Ramos (cell line): ENCODE data around the gene PDGFC.

Experiments
- in situ Hi-C: fragments of 300-500 bp; cut with MboI; formaldehyde crosslinking; loops from one replicate; pipeline ENCODE4 v1.14.3; 2022; ENCODE audit warnings: low sequenced_read_pairs; ENCODE audit not compliant: unreplicated experiment

The PDGFC gene

GRCh38 chr4:156794863-156795262 is 176.7 kb downstream of the PDGFC start:
- in situ Hi-C loops: no loop called here

- in situ Hi-C loops: no loop called here
These were observed 179.0 kb downstream of the PDGFC start for GRCh38 chr4:156792462-156793085.

GRCh38 chr4:156790866-156791265 is 180.7 kb downstream of the PDGFC start:
- in situ Hi-C loops: no loop called here

GRCh38 chr4:156788782-156789181 is 182.8 kb downstream of the PDGFC start:
- in situ Hi-C loops: no loop called here

DNA sequence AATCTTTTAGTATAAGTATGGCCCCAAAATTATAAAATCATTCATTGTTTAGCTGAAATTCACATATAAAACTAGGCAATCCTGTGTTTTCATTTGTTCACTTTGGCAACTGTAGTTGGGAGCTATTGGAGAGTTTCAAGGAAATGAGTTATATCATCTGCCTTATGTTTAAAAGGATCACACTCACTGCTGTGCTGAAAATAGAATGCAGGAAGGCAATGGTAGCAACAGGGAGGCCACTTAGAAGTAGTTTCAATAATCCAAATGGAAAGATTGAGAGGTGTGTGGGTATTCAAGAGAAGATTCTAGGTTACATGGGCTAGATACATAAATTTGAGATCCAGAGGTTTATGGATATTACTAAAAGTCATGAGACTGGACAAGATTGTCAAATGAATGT is 184.9 kb downstream of the PDGFC start:
- in situ Hi-C loops: no loop called here

- in situ Hi-C loops: no loop called here
These were observed 186.6 kb downstream of the PDGFC start for GRCh38 chr4:156784970-156785369.

DNA sequence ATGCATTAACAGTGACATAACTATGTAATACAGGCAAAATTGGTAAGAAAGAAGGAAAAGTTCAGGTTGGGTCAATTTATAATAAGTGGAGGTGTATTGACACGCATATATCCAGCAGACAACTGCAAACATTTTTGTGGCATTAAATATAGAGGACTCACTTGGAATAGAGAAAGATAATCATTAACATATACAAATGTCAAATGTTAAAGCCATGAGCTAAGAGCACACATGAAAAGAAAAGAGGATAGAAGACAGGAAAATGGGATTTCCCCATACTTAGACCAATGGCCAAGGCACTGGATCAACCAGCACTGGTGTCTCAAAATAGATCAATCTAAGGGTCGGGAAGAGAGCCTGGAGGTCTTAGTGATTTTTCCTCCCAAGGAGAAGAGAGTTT is 187.6 kb downstream of the PDGFC start:
- in situ Hi-C loops: no loop called here

DNA sequence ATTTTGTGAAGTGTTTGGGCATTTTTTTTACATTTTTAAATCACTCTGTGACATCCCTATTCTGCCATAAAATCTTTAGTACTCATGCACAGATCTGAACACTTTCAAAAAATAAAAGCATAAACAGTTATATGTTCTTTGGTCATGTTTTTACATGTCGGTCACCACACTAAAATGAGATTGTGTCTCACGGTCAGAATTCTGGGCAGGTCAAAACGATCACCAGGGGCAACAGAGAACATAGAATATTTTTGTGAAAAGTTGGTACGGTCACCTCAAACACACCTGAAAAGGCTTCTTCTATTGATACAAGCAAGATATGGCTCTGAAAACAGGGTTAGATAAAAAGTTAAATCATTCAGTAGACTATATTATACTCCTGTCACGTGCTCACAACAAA is 189.1 kb downstream of the PDGFC start:
- in situ Hi-C loops: no loop called here

- in situ Hi-C loops: no loop called here
These were observed 189.7 kb downstream of the PDGFC start for GRCh38 chr4:156781852-156782251.

GRCh38 chr4:156779774-156780173 is 191.8 kb downstream of the PDGFC start:
- in situ Hi-C loops: no loop called here

DNA sequence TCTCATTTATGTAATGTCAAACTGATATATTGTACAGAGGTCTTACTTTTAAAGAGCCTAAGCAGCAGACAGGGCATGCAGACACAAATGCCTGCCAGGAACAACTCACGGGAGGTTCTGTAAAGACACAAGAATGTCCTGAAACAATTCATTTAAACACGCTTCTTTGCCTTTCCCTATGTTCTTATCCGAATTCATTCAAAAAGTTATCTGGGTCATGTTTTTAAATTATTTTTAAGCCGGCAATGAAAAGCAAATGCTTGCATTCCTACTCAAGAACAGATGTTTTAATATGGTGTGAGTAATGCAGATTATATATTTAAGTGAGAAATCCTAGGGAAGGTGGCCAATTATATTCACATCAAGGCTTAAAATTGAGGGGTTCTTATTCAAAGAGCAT is 192.6 kb downstream of the PDGFC start:
- in situ Hi-C loops: no loop called here

- in situ Hi-C loops: no loop called here
These were observed 193.0 kb downstream of the PDGFC start for GRCh38 chr4:156778606-156779005.

GRCh38 chr4:156778093-156778492 is 193.5 kb downstream of the PDGFC start:
- in situ Hi-C loops: no loop called here

DNA sequence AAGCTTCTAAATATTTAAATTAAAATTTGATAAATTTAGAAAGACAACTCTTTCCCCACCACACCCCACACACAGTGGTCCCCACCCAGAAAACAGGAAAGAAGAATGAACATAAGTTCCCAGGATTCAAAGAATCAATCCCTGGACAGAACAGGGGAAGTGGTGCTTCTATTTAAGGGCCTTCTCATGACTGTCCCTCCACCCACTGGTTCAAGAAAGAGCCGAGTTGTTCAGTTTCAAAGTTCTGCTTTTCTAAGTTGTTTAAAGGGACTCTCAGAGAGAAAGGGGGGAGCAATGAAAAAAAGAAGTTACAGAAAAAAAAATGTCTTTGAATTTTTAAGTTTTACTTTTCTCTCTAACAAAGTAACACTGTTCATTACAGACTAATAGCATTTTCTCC is 195.8 kb downstream of the PDGFC start:
- in situ Hi-C loops: no loop called here

- in situ Hi-C loops: no loop called here
These were observed 197.2 kb downstream of the PDGFC start for GRCh38 chr4:156774422-156774821.

DNA sequence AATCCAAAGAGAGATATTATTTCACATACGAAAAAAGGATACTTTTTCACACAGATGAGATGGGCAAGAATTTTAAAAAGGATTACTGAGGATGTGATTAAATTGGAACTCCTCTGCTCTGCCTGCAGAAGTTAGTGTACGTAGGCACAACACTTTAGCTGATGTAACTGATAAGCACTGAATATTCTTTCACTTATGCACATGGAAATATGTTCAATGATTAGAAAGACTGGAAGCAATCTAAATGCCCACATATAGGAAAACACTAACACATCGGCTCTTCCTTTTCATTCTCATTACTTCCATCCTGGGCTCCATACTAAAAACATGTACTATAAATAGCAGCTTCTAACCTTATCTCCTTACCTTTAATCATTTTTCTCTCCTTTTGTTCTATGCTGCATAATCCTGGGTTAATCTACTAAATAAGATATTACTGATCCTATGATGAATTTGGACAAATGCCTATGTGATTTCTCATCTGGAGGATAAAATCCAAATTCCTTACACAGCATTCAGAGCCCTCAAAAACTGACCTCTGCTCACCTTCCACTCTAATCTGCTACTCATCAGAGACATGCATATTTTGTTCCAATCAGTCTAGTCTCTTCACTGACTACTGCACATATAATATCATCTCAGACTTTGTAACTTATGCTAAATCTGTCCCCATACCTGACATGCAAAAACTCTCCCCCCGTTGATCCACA is 197.8 kb downstream of the PDGFC start:
- in situ Hi-C loops: no loop called here

GRCh38 chr4:156771171-156771837 is 200.3 kb downstream of the PDGFC start:
- in situ Hi-C loops: no loop called here

- in situ Hi-C loops: no loop called here
These were observed 201.5 kb downstream of the PDGFC start for GRCh38 chr4:156770140-156770539.

DNA sequence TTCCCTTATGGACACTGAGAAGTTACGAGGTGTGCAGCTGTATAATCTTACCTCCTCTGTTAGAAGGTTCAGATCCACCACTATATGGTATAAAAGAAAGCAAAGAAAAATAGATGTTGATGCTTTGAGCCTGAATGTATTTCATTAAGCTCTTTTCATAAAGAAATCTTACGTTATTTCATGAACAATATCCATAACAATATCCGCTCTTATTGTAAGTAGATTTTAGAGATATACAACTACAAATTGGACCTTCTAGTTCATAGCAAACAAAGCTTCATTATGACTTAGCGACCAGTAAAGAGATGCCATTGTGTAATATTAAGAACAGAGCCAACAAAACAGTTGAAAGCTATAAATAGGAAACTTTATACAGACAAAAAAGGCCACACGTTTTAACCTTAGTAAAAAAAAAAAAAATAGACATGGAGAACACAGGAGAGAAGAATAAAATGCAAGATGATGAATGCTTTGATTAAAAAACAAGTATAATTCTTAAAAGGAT is 203.6 kb downstream of the PDGFC start:
- in situ Hi-C loops: no loop called here

GRCh38 chr4:156766846-156767245 is 204.8 kb downstream of the PDGFC start:
- in situ Hi-C loops: no loop called here

GRCh38 chr4:156765277-156765676 is 206.3 kb downstream of the PDGFC start:
- in situ Hi-C loops: no loop called here
